Transverse colon (tissue), 3 donors: ENCODE results near the gene PJA2.

Experiments
- CTCF ChIP-seq, 5 experiments: fragments of 200-600 bp in 3 of 5; fragments of 450-650 bp in 2 of 5; sonication (generic) in 3 of 5; IDR thresholded peaks; 1 replicate in 2 of 5; 2 replicates in 3 of 5; pipeline ENCODE4 v1.5.1; 2016 to 2017; ENCODE audit warnings: antibody characterized with exemption in 5 of 5, inconsistent platforms in 3 of 5, mild to moderate bottlenecking in 2 of 5, moderate library complexity in 1 of 5
- POLR2A ChIP-seq: fragments of 450-650 bp; IDR thresholded peaks from one replicate; pipeline ENCODE4 v1.6.1; 2016; ENCODE audit warnings: antibody characterized with exemption, mild to moderate bottlenecking, moderate library complexity

- TF ChIP-seq CTCF (IDR thresholded peaks at IDR 0.05) (no peak), POLR2A (no peak)
Observed at GRCh38 chr5:109407913-109408312, 1.9 kb downstream of the PJA2 start.
